OCI-LY3 (cell line): ENCODE measurements around the gene CHRM1.

Experiments used
- EZH2phosphoT487 ChIP-seq: fragments of 200-600 bp; shearing (Covaris generic); IDR thresholded peaks from 2 replicates; pipeline ENCODE4 v1.6.1; 2018; ENCODE audit warnings: antibody characterized with exemption, mixed run types, low read depth
- TF ChIP-seq, protein P1 (sequence below): fragments of 200-600, 300-600 bp; sonication (generic); IDR thresholded peaks from 2 replicates; pipeline ENCODE4 v1.5.1; 2014; ENCODE audit warnings: antibody characterized with exemption, low read length, low read depth

DNA sequence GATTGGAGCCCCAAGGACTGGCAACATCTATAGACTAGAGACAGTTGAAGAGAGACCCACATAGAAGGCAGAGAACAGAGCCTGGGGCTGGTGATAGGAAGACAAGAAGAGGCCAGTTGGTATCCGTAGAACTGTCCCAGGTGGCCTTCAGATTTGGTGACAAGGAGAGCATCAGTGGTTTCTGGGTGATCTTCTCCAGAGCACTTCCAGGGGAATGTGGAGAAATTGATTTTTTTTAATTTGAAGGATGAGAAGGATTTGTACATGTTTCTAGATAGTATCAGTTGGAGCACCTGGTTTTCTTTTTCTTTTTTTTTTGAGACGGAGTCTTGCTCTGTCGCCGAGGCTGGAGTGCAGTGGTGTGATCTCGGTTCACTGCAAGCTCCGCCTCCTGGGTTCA, 25.7 kb downstream of the CHRM1 start:
- TF ChIP-seq, protein P1, sequence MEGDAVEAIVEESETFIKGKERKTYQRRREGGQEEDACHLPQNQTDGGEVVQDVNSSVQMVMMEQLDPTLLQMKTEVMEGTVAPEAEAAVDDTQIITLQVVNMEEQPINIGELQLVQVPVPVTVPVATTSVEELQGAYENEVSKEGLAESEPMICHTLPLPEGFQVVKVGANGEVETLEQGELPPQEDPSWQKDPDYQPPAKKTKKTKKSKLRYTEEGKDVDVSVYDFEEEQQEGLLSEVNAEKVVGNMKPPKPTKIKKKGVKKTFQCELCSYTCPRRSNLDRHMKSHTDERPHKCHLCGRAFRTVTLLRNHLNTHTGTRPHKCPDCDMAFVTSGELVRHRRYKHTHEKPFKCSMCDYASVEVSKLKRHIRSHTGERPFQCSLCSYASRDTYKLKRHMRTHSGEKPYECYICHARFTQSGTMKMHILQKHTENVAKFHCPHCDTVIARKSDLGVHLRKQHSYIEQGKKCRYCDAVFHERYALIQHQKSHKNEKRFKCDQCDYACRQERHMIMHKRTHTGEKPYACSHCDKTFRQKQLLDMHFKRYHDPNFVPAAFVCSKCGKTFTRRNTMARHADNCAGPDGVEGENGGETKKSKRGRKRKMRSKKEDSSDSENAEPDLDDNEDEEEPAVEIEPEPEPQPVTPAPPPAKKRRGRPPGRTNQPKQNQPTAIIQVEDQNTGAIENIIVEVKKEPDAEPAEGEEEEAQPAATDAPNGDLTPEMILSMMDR: no peak
- no peak for TF ChIP-seq EZH2phosphoT487
